Hematopoietic multipotent progenitor cell (in vitro differentiated cells): ENCODE measurements around the gene CHURC1. TPM values are rescaled to one million over a fixed set of nuclear protein-coding genes. Genes with fewer than 3 reads are reported as not detected.
A peak's percentile ranks its signal among the peaks of the same experiment; 100 is the strongest.

Source experiments
- DNase-seq, 3 donors: peaks; one replicate each; pipeline ENCODE4 v3.0.0-alpha.2; 2011 to 2015; ENCODE audit warnings: low read depth in 2 of 3, low spot score in 2 of 3
- total RNA-seq: library from RNA; depleted of rRNA; stranded (reverse); fragments of >200 nt; gene quantifications from one replicate; pipeline ENCODE4 v1.2.3, GENCODE V29; 2012

The CHURC1 gene
- total RNA-seq: 26.9 TPM

GRCh38 chr14:64914237-64915028 is at the start of gene CHURC1:
Gene CHURC1, plus strand, starts transcription at chr14:64914455. Its CDS starts 41 bp downstream, at chr14:64914496.
- peak; percentile 89 to 99 (median 98) for DNase-seq

- DNase-seq: no peak
Observed at GRCh38 chr14:64865109-64865508, 49.1 kb upstream of the CHURC1 start.

- DNase-seq: no peak
Observed at GRCh38 chr14:64865992-64866391, 48.3 kb upstream of the CHURC1 start.

- no peak for DNase-seq
Observed at GRCh38 chr14:64867182-64867581, 47.1 kb upstream of the CHURC1 start.

GRCh38 chr14:64868379-64868778 is 45.9 kb upstream of the CHURC1 start:
- DNase-seq: no peak

GRCh38 chr14:64868841-64869240 is 45.4 kb upstream of the CHURC1 start:
- DNase-seq: no peak

GRCh38 chr14:64870160-64870559 is 44.1 kb upstream of the CHURC1 start:
- peak in 2 of 3 donors; percentile 32 to 74 for DNase-seq

GRCh38 chr14:64871344-64871743 is 42.9 kb upstream of the CHURC1 start:
- DNase-seq: no peak

GRCh38 chr14:64873506-64874219 is 40.6 kb upstream of the CHURC1 start:
- no peak for DNase-seq

GRCh38 chr14:64875350-64875749 is 38.9 kb upstream of the CHURC1 start:
- DNase-seq: no peak

GRCh38 chr14:64877846-64878245 is 36.4 kb upstream of the CHURC1 start:
- no peak for DNase-seq

GRCh38 chr14:64878837-64879634 is 35.2 kb upstream of the CHURC1 start:
- DNase-seq: no peak

GRCh38 chr14:64879635-64880220 is 34.5 kb upstream of the CHURC1 start, which contains the start of gene SPTB:
Gene SPTB, minus strand, starts transcription at chr14:64879907. Its CDS starts 56,813 bp downstream, at chr14:64823094.
- peak in 1 of 3 donors; percentile 31 for DNase-seq

GRCh38 chr14:64880221-64881121 is 33.8 kb upstream of the CHURC1 start:
- DNase-seq: peak in 2 of 3 donors; percentile 47 to 48

- no peak for DNase-seq
Observed at GRCh38 chr14:64885559-64885958, 28.7 kb upstream of the CHURC1 start.

- DNase-seq: no peak
Observed at GRCh38 chr14:64889352-64889751, 24.9 kb upstream of the CHURC1 start.

- no peak for DNase-seq
Observed at GRCh38 chr14:64891173-64891838, 22.9 kb upstream of the CHURC1 start.

GRCh38 chr14:64891839-64892375 is 22.3 kb upstream of the CHURC1 start:
- peak; percentile 29 to 85 (median 59) for DNase-seq

- no peak for DNase-seq
Observed at GRCh38 chr14:64899958-64900357, 14.3 kb upstream of the CHURC1 start.
